Measurements from ENCODE around the gene ANKFN1.
A peak's percentile ranks its signal among the peaks of the same experiment; 100 is the strongest.

Gene ANKFN1

DNA sequence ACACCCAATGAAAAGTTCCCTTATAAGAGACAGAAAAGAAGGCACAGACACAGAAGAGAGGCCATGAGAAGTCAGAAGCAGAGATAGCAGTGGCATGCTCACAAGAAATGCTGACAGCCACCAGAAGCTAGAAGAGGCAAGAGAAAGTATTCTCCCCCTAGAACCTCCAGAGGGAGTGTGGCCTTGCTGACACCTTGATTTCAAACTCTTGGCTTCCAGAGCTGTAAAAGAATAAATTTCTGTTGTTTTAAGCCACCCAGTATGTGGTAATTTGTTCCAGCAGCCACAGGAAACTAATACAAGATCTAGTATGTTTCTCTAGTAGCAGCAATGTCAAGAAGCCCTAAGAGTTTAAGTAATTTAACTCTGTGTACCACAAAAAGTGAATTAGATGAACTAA, 353.1 kb downstream of the ANKFN1 start:
- DNase-seq (ENCODE audit: low read depth) = no peak

DNA sequence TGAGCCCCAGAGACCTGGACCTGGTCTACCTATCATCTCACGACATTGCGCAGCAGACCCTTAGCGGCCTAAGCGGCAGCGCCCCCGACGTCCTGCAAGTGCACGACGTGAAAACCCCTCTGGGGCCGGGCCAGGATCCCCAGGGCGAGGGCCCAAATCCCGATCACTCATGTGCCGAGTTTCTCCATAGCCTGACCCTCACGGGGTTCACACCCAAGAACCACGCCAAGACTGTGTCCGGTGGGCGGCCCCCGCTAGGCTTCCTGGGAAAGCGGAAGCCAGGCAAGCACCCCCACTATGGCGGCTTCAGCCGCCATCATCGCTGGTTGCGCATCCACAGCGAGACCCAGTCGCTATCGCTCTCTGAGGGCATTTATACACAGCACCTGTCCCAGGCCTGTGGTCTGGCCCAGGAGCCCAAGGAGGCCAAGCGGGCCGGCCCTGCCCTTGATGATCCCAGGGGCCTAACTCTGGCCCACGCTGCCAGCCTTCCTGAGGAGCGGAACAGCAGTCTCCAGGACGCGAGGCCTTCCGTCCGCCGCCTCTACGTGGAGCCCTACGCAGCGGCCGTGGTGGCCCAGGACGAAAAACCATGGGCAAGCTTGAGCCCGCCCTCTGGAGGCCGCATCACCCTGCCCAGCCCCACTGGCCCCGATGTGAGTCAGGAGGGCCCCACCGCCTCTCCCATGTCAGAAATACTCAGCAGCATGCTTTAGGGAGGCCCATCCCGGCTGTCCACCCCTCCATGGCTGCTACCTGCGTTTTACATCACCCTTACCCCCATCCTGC, 357.5 kb downstream of the ANKFN1 start:
- no peak for DNase-seq (ENCODE audit: low read depth)

DNA sequence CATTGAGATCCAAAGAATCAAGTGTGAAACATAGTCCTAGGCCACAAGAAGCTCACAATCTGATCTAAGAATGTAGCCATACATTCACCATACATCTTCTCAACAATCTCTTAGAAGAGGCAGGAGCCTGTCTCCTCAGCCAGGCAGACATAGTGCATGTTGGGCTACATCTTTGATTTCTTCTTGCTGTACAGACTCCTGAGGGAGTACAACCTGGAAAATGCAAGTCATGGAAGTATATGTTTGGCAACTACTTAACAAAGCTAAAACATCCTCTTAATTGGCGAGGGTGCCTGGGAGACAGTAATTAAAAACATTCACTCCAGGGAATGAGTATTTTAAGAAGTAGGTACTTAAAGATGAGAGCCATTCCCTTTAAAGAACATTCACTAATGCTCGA, 361.0 kb downstream of the ANKFN1 start:
- DNase-seq (ENCODE audit: low read depth) = no peak

DNA sequence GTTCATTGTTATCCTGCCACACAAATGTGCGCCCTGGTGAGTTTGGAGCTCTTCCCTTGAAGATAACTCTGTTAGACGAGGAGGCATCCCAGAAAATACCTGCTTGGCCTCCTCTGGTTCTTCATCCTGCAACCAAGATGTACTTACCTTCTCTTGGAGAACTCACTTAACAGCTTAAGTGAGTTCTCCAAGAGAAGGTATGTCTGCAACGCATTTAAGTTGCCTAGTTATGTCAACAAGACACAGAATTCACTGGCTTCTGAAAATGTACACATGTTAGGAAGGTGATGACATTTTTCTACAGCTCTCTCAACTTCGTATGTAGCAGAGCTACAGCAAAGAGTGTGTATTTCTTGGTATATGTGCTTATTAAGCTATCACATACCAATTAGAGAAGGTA, 361.6 kb downstream of the ANKFN1 start:
- DNase-seq (ENCODE audit: low read depth) = no peak

DNA sequence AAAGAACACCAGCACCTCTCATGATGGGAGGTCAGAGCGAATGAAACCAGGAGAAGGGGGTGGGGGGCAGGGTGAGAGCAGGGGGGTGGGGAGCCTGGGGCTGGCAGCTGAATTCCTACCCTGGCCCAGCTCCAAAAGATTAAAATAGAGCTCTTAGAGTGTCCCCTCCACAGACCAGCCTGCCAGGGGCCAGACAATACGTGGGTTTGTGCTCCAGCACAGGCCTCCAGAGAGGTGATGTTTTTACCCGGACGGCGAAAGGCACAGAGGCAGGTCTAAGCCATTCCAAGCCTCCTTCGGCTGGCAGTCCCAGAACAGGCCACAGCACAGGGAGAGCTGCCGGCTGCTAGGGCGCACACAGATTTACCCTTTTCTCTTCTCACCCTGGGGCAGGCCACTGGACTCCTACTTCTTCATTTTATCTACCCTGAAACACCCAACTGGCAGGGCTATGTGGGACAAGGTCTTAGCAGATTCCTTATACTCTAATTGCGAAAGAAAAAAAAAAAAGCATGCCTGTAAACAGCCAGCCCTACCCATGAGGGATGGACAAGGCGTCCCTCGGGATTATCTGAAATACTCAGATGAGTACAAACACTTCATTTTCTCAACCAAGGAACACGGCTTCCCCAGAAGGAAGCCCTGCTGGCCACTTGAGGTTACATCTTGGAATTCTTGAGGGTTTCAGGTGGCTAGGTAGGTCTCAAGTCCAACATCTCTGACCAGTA, 368.3 kb downstream of the ANKFN1 start:
- no peak for DNase-seq (ENCODE audit: low read depth)

DNA sequence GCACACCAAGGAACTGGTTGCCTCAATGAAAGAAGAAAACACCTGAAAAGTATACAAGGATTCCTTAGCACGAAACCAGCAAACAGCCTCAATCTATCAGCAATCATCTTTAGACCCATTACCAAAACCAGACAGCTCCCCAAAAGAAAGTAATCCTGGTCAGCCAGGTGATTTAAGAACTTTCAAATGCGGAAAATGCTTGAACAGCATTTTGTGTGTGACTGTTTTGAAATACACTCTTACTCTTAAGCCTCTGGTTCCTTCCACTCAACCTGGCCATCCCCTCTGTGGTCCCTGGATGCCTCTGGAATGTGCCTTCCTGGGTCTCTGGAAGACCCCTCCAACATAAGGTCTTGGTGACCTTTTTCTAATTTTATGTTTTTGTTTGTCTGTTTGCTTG, 369.8 kb downstream of the ANKFN1 start:
- no peak for DNase-seq (ENCODE audit: low read depth)

DNA sequence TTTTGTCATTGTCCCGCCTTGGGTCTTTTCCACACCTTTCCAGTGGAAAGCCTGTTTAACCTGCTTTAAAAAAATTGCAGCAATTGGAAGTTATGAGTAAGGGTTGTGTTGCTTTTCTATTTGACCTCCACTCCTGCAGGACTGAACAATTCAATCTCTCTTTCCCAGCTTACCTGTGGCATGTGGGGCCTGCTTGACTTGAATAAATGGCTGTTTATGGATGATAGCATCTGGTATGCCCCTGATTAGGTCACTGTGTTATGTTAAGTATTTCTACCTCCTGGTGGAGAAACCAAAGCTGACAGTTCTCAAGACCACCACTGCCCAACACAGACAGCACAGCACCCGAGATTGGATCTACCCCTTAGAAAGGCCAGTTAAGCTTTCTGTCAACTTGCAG, 375.4 kb downstream of the ANKFN1 start:
- no peak for DNase-seq (ENCODE audit: low read depth)

DNA sequence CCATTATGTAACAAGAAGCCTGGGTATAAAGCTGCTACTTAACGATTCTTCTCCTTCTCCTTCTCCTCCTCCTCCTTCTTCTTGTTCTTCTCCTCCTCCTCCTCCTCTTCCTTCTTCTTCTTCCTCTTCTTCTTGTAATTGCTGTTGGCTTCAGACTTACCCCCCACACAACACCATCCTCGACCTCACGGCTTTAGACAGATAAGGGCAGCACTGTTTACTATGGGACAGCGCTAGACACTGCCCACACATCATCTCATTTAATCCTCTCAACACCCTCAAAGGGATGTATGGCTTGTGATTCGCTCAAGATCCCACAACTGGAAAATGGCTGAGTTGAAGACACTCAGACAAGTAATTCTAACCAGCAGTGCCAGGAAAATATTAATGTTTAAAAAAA, 379.7 kb downstream of the ANKFN1 start:
- no peak for DNase-seq (ENCODE audit: low read depth)

DNA sequence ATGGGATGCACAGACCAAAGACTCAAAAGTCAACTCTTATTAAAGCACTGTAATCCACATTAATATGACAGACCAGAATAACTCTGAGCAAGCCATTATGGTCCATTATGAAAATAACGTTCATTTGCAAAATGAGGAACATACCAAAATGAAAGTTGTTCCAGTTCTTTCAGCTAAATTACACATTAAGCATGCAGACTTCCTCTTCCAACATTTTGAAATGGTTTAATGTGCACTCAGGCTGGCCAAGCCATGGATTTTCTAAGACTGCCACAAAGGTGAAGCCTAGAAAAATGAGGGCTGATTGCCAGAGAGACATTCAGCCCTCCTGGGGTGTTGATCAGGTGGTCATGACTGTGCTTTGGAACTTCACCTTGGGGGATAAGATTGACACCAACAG, 383.5 kb downstream of the ANKFN1 start:
- no peak for DNase-seq (ENCODE audit: low read depth)

DNA sequence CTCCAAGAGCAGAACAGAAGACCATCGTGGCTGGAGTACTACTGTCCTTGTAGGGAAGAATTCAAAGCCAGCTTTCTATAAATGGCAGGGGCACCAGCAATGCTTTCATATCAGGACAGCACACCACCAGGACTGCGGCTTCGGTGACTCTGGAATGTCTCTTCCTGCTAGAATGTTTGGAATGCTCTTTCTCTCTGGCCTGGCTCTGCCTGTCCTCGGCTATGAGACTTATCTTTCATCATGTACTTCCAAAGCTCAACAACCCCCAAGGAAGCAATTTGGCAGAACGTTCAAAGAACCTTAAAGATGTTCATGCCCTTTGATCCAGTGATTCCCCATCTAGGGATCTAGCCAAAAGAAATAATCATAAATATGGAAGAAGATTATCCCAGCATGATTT, 387.6 kb downstream of the ANKFN1 start:
- DNase-seq (ENCODE audit: low read depth) = peak; percentile 6

DNA sequence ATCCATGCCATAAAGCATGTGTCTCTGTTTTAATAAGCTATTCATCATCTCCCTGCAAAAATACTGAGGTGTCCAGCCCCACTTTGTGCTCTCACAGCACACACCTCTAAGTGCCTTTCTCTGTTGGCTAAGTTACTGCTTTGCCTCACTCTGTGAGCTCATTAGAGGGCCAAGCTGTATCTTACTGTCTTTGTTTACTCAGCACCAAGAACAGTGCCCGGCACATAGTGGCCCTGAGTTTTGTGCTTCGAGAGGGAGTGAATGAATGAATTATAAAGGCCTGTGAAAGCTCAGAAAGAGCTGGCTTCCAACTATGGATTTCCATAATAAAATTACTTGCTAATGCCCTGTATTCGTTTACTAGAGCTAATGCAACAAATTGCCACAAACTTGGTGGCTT, 390.0 kb downstream of the ANKFN1 start:
- DNase-seq (ENCODE audit: low read depth) = no peak

DNA sequence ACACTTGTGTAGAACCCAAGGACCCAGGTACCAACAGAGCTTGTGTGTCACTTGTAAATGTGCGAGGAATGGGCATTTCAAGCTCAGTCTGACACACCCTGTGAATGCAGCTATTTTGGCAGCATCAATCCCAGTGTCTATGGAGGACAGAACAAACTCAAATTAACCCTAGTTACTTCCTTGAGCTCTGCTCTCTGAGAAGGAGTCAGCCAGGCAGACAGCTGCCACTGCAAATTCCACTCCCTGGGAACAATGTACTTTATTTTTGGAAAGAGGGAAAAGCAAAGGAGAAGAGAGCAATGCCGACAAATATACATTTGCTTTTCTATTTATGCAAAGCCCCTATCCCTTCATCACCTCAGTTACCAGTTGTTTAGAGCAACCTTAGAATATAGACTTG, 391.8 kb downstream of the ANKFN1 start:
- DNase-seq (ENCODE audit: low read depth) = no peak

DNA sequence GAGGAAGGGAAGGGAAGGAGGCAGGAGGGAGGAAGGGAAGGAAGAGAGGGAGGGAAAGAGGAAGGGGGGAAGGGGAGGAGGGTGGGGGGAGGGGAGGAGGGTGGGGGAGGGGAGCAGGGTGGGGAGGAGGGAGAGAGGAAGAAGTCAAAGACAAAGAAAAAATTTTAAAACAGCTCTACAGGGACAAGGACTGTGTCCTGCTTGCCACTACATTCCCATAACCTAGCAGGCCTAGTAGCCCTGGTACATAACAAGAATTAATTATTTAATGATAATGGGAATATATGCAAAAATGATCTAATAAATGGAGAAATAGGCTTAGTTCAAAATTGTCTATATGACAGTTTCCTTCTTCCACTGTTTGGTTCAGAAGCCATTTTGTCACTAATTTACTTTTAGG, 392.7 kb downstream of the ANKFN1 start:
- no peak for DNase-seq (ENCODE audit: low read depth)

DNA sequence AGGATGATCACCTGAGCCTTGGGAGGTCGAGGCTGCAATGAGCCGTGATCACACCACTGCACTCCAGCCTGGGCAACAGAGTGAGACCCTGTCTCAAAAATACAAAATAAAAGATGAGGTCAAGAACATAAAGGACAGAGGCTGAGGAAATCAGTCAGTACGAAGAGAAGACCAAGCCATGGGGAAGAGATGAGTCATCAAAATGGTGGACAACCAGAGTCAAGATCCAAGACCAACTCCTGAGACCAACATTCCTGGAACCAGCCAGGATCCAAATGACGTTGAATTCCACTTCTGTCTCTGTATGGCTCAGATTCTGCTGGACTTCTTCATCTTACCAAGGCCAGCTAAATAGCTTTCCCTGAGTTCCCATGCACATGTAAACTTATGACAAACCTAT, 395.4 kb downstream of the ANKFN1 start:
- peak; percentile 42 for DNase-seq (ENCODE audit: low read depth)

DNA sequence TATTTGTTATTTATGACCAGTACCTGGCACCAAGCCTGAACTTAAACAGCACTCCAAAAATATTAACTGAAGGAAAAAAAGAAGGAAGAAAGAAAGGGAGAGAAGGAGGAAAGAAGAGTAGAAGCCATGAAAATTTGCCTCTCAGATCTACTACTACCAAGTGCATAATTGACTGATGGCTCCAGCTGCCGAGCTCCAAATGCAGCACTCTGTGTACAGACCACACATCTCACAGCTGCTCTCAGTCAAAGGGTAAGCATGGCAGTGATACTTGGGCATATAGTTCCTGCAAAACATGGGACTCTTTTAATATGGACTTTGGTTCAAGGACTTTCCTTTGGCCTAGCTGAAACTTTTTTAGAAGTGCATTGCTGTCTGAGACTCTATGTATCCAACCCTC, 396.2 kb downstream of the ANKFN1 start:
- no peak for DNase-seq (ENCODE audit: low read depth)

DNA sequence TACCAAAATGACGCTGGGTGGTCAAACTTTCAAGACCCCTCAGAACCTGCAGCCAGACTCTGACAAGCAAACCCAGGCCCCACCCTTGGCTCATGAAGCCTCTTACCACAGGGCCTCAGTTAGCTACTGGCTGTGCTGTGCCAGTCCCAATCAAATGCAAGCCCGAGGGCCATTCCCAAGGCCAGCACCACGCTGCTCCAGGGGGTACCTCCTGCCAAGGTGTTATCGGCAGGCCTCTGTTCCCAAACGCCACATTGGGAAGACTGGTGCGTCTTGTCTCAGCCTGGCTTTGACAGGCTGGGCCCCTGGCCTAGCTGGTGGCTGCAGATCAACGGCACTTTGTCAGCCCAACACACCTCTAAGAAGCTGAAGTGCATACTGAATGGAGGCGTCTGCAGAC, 404.4 kb downstream of the ANKFN1 start:
- DNase-seq (ENCODE audit: low read depth) = no peak

DNA sequence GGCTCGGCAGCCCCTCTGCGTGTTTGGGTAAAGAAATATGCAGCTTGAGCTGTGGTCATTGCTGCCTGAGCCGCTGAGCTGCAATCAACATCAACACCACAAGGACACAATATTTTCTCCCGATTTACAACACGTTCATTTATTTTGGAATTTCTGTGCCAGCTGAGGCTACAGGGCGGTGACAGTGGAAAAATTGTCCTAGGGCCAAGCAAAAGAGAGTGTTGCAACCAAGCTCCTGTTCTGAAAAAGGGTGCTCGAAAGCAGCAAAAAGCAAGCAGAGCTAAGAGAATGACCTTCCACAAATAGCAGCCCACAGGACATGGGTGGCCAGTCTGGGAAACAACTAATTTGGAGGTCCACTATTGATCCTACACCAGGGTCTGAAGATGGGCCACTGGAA, 404.8 kb downstream of the ANKFN1 start:
- no peak for DNase-seq (ENCODE audit: low read depth)

All from ELR (cell line).